Tibial nerve (tissue), 4 donors: Measurements from ENCODE around the gene FLACC1. TPM values are rescaled to one million over a fixed set of nuclear protein-coding genes. Genes with fewer than 3 reads are reported as not detected.
"Not testable (repeated sequence)": the region's sequence is repeated elsewhere in the genome, so short reads cannot be mapped to it uniquely, and the experiment has no call there.

Experiments used
- DNase-seq, 2 donors: peaks; one replicate each; pipeline ENCODE4 v3.0.0-alpha.2; 2019; ENCODE audit warnings: low spot score in 2 of 2
- H3K27ac ChIP-seq, 4 donors: fragments of 200-600 bp; sonication (generic) in 3 of 4; one replicate each; pipeline ENCODE4 v1.5.1; 2017 to 2019; ENCODE audit warnings: mild to moderate bottlenecking in 1 of 4
- H3K27me3 ChIP-seq, 2 donors: fragments of 200-600 bp; sonication (generic) in 1 of 2; one replicate each; pipeline versions ENCODE4 v1.5.1 to v1.6.0; 2017 to 2019
- H3K36me3 ChIP-seq, 3 donors: fragments of 200-600 bp; sonication (generic); one replicate each; pipeline ENCODE4 v1.5.1; 2018 to 2019
- H3K4me1 ChIP-seq, 4 donors: fragments of 200-600 bp; sonication (generic) in 3 of 4; one replicate each; pipeline ENCODE4 v1.5.1; 2017 to 2019
- H3K4me3 ChIP-seq, 4 donors: fragments of 200-600 bp; sonication (generic) in 3 of 4; one replicate each; pipeline ENCODE4 v1.5.1; 2017 to 2019; ENCODE audit warnings: mild to moderate bottlenecking in 1 of 4, moderate library complexity in 1 of 4
- H3K9me3 ChIP-seq, 4 donors: fragments of 200-600 bp; sonication (generic) in 3 of 4; one replicate each; pipeline ENCODE4 v1.5.1; 2017 to 2019
- EP300 ChIP-seq, 2 donors: sonication (generic); formaldehyde crosslinking; IDR thresholded peaks; one replicate each; pipeline ENCODE4 v1.6.1; 2017; ENCODE audit warnings: antibody characterized with exemption in 2 of 2, mild to moderate bottlenecking in 1 of 2
- POLR2A ChIP-seq, 2 donors: fragments of 450-650 bp; IDR thresholded peaks; one replicate each; pipeline ENCODE4 v1.6.1; 2017; ENCODE audit warnings: antibody characterized with exemption in 2 of 2, mild to moderate bottlenecking in 2 of 2, moderate library complexity in 2 of 2
- WGBS, 2 donors: methylation state at CpG; one replicate each; pipeline ENCODE4 v1.1.5; 2018; 5-methylcytosine and 5-hydroxymethylcytosine counted together
- total RNA-seq, 4 donors: library from RNA; depleted of rRNA; stranded (reverse); fragments of >200 nt; gene quantifications; one replicate each; pipeline ENCODE4 v1.1.0, GENCODE V29; 2016
- TF ChIP-seq, protein P1 (sequence below), 5 experiments: fragments of 200-600 bp in 3 of 5; fragments of 450-650 bp in 2 of 5; sonication (generic) in 3 of 5; IDR thresholded peaks; one replicate each; pipeline ENCODE4 v1.5.1; 2016 to 2019; ENCODE audit warnings: antibody characterized with exemption in 5 of 5, mild to moderate bottlenecking in 3 of 5, moderate library complexity in 2 of 5

FLACC1 gene
- total RNA-seq, 4 donors from 2014 or later, result 0.66 to 2.1 (median 1.1) TPM

DNA sequence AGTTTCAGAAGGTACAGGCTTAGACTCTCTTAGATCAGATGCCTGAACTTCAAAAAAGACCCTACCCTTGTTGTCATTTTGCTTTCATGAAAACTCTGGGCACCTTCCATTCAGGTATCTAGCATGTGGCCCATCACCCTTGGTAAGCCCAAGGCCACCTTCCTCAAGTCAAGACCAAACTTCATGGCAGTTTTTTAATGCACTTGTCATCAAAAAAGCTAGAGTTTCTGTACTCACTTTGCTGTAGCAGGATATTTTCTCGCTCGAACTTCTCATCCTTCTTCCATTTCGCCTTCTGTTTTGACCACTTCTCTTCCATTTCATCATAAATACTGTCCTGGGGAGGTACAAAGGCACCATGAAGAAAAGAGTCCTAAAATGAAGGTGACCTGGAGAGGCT is 48.2 kb downstream of the FLACC1 start:
- 95 to 98% methylated on average over 3 of the region's 3 CpGs for WGBS, 2 donors
- Histone ChIP-seq H3K4me3 (no peak overlapping the region), H3K36me3 (peaks cover 0 to 33% (median 0%) of the 10 kb centered on the region in 3 donors), H3K27ac (no peak overlapping the region), H3K9me3 (peaks cover 0 to 13% (median 0%) of the 10 kb centered on the region in 4 donors), H3K27me3 (no peaks in the 10 kb centered on the region), H3K4me1 (no peaks in the 10 kb centered on the region)
- DNase-seq, result no peak
- TF ChIP-seq POLR2A (IDR thresholded peaks at IDR 0.05), result no peak
- TF ChIP-seq, protein P1, sequence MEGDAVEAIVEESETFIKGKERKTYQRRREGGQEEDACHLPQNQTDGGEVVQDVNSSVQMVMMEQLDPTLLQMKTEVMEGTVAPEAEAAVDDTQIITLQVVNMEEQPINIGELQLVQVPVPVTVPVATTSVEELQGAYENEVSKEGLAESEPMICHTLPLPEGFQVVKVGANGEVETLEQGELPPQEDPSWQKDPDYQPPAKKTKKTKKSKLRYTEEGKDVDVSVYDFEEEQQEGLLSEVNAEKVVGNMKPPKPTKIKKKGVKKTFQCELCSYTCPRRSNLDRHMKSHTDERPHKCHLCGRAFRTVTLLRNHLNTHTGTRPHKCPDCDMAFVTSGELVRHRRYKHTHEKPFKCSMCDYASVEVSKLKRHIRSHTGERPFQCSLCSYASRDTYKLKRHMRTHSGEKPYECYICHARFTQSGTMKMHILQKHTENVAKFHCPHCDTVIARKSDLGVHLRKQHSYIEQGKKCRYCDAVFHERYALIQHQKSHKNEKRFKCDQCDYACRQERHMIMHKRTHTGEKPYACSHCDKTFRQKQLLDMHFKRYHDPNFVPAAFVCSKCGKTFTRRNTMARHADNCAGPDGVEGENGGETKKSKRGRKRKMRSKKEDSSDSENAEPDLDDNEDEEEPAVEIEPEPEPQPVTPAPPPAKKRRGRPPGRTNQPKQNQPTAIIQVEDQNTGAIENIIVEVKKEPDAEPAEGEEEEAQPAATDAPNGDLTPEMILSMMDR (IDR thresholded peaks at IDR 0.05), result no peak
- no peak for TF ChIP-seq EP300 (IDR thresholded peaks at IDR 0.05)

DNA sequence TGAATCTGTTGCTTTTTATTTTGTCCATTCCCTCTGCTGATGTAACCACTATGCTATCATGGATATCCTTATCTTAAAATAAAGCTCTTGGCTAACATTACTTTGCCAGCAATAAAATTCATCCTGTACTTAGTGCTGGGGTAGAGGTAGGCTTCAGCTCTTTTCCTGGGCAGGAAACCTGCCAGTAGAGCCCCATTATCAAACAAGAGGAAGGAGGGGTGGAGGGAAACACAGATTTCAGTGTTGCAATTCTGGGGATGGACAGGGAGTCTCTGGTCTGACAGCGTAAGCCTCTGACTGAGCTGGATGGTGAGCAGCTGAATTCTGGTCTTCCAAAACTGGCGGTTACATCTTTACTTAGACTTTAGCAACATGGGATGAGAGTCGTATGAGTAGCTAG is 49.3 kb downstream of the FLACC1 start:
- WGBS, 2 donors, result 96 to 98% methylated on average over 3 of the region's 3 CpGs
- Histone ChIP-seq H3K27me3 (no peaks in the 10 kb centered on the region), H3K36me3 (peaks cover 0 to 23% (median 0%) of the 10 kb centered on the region in 3 donors), H3K9me3 (peaks cover 0 to 13% (median 0%) of the 10 kb centered on the region in 4 donors), H3K4me3 (no peak overlapping the region), H3K27ac (no peak overlapping the region), H3K4me1 (no peaks in the 10 kb centered on the region)
- TF ChIP-seq POLR2A (IDR thresholded peaks at IDR 0.05) (no peak), EP300 (IDR thresholded peaks at IDR 0.05) (no peak)
- TF ChIP-seq, protein P1 (IDR thresholded peaks at IDR 0.05), result no peak
- no peak for DNase-seq

DNA sequence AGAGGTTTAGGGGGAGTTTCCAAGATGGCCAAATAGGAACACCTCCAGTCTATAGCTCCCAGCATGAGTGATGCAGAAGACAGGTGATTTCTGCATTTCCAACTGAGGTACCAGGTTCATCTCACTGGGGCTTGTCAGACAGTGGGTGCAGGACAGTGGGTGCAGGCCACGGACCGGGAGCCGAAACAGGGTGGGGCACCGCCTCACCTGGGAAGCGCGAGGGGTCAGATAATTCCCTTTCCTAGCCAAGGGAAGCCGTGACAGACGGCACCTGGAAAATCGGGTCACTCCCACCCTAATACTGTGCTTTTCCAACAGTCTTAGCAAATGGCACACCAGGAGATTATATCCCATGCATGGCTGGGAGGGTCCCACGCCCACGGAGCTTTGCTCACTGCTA is 57.2 kb downstream of the FLACC1 start:
- H3K9me3 ChIP-seq, result peaks cover 0 to 34% (median 0%) of the 10 kb centered on the region in 4 donors

DNA sequence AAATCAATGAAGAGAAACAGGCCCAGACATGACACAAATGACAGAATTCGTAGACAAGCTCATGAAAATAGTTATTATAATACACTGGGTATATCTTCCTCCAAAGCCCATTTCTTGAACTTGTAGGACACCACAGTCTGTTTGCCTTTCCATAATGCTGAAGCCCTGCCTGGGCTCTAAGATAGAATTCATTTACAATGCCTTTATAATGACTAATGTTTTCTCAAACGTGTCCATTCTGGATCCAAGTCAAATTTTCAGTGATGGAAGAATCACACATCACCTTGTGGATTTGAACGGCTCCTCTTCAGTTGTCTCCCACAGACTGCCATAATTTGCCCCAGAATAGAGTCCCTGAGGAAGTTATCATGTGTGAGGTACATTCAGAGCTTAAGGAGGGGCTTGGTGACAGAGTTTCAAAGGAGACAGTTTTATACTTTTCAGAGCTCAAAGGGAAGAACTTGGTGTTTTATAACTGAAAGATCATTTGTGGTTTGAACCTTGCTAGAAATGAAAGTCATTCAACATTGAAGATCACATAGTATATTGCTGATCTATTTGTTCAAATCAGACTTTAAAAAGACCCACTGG is 58.6 kb downstream of the FLACC1 start:
- H3K4me3 ChIP-seq, result no peak overlapping the region
- TF ChIP-seq POLR2A (IDR thresholded peaks at IDR 0.05) (no peak), EP300 (IDR thresholded peaks at IDR 0.05) (no peak)
- TF ChIP-seq, protein P1 (IDR thresholded peaks at IDR 0.05), result no peak
- peaks cover 0 to 32% (median 0%) of the 10 kb centered on the region in 3 donors for H3K36me3 ChIP-seq
- 71 to 73% methylated on average over 3 of the region's 3 CpGs for WGBS, 2 donors
- H3K27ac ChIP-seq, result no peak overlapping the region
- H3K27me3 ChIP-seq, result no peaks in the 10 kb centered on the region
- DNase-seq, result no peak
- no peaks in the 10 kb centered on the region for H3K4me1 ChIP-seq
- peaks cover 0 to 35% (median 0%) of the 10 kb centered on the region in 4 donors for H3K9me3 ChIP-seq

More for the DNA sequence above, 57.2 kb downstream of the FLACC1 start:
- WGBS, 2 donors, result 93 to 94% methylated on average over 11 of the region's 11 CpGs
- not testable (repeated sequence) for H3K27ac ChIP-seq, DNase-seq, H3K4me3 ChIP-seq, H3K4me1 ChIP-seq, H3K27me3 ChIP-seq
- peaks cover 0 to 32% (median 0%) of the 10 kb centered on the region in 3 donors for H3K36me3 ChIP-seq

DNA sequence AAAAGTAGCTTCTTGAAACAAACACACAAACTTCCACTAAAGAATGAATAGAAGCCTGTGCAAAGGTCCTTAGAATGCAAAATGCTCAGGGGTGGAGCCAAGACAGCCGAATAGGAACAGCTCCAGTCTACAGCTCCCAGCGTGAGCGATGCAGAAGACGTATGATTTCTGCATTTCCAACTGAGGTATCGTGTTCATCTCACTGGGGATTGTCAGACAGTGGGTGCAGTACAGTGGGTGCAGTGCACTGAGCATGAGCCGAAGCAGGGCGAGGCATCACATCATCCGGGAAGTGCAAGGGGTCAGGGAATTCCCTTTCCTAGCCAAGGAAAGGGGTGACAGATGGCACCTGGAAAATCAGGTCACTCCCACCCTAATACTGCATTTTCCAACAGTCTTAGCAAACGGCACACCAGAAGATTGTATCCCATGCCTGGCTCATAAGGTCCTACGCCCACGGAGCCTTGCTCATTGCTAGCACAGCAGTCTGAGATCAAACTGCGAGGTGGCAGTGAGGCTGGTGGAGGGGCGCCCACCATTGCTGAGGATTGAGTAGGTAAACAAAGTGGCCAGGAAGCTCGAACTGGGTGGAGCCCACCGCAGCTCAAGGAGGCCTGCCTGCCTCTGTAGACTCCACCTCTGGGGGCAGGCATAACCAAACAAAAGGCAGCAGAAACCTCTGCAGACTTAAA is 66.5 kb downstream of the FLACC1 start:
- WGBS, 2 donors, result 85 to 96% methylated on average over 15 of the region's 15 CpGs
- Histone ChIP-seq H3K9me3 (peaks cover 0 to 15% (median 0%) of the 10 kb centered on the region in 4 donors), H3K36me3 (peaks cover 0 to 54% (median 11%) of the 10 kb centered on the region in 3 donors)
- H3K4me1 ChIP-seq, H3K4me3 ChIP-seq, DNase-seq, H3K27me3 ChIP-seq, H3K27ac ChIP-seq: not testable (repeated sequence)

DNA sequence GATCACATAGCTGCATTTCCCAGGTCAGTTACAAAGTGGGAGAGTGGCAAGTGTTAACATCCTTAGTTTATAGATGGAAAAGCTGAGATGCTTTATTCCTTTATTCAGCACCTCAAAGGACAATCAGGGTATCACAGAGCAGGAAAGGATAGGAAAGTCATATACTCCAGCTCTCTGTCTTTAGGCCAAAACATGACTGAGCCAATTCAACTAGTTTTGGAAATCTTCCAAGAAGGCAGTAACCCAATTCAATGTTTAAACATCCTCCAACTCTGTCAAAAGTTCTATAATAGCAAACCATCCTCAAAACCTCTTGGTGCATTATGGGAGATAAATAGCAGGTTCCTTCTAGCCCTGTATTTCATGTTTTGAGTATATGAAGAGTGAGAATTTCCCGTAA is 71.6 kb downstream of the FLACC1 start:
- no peak overlapping the region for H3K4me3 ChIP-seq
- no peaks in the 10 kb centered on the region for H3K9me3 ChIP-seq
- H3K36me3 ChIP-seq, result peaks cover 0 to 56% (median 18%) of the 10 kb centered on the region in 3 donors
- TF ChIP-seq POLR2A (IDR thresholded peaks at IDR 0.05) (no peak), EP300 (IDR thresholded peaks at IDR 0.05) (no peak)
- TF ChIP-seq, protein P1 (IDR thresholded peaks at IDR 0.05), result no peak
- WGBS, 2 donors, result 91 to 100% methylated on average over 1 of the region's 1 CpG
- no peak overlapping the region for H3K27ac ChIP-seq
- H3K4me1 ChIP-seq, result peaks cover 0 to 12% (median 0%) of the 10 kb centered on the region in 4 donors
- DNase-seq, result no peak
- no peaks in the 10 kb centered on the region for H3K27me3 ChIP-seq
